GM20000 (cell line): Measurements from ENCODE around the gene CSTA.

Experiments
- DNase-seq: peaks from one replicate; pipeline ENCODE4 v3.0.0; 2012; ENCODE audit warnings: low spot score
- TF ChIP-seq, protein P1 (sequence below): IDR thresholded peaks from 2 replicates; pipeline ENCODE4 v1.5.1; 2012; ENCODE audit warnings: mild to moderate bottlenecking, control low read depth; ENCODE audit errors: extremely low read depth, missing control alignments

Gene CSTA

GRCh38 chr3:122324871-122325323, at the start of gene CSTA:
Gene CSTA (plus strand): TSS chr3:122325248. CDS start chr3:122325293, 45 bp downstream.
- no peak for DNase-seq

GRCh38 chr3:122281891-122282290, 43.2 kb upstream of the CSTA start:
- TF ChIP-seq, protein P1, sequence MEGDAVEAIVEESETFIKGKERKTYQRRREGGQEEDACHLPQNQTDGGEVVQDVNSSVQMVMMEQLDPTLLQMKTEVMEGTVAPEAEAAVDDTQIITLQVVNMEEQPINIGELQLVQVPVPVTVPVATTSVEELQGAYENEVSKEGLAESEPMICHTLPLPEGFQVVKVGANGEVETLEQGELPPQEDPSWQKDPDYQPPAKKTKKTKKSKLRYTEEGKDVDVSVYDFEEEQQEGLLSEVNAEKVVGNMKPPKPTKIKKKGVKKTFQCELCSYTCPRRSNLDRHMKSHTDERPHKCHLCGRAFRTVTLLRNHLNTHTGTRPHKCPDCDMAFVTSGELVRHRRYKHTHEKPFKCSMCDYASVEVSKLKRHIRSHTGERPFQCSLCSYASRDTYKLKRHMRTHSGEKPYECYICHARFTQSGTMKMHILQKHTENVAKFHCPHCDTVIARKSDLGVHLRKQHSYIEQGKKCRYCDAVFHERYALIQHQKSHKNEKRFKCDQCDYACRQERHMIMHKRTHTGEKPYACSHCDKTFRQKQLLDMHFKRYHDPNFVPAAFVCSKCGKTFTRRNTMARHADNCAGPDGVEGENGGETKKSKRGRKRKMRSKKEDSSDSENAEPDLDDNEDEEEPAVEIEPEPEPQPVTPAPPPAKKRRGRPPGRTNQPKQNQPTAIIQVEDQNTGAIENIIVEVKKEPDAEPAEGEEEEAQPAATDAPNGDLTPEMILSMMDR: no peak
- DNase-seq: no peak

More at GRCh38 chr3:122324871-122325323, at the start of gene CSTA:
- TF ChIP-seq, protein P1: no peak

- TF ChIP-seq, protein P1: no peak
- no peak for DNase-seq
These were observed 41.1 kb upstream of the CSTA start for GRCh38 chr3:122283796-122284445.

- no peak for DNase-seq
- TF ChIP-seq, protein P1: no peak
These were observed 40.6 kb upstream of the CSTA start for GRCh38 chr3:122284486-122284885.

GRCh38 chr3:122294359-122294758, 30.7 kb upstream of the CSTA start:
- DNase-seq: no peak

DNA sequence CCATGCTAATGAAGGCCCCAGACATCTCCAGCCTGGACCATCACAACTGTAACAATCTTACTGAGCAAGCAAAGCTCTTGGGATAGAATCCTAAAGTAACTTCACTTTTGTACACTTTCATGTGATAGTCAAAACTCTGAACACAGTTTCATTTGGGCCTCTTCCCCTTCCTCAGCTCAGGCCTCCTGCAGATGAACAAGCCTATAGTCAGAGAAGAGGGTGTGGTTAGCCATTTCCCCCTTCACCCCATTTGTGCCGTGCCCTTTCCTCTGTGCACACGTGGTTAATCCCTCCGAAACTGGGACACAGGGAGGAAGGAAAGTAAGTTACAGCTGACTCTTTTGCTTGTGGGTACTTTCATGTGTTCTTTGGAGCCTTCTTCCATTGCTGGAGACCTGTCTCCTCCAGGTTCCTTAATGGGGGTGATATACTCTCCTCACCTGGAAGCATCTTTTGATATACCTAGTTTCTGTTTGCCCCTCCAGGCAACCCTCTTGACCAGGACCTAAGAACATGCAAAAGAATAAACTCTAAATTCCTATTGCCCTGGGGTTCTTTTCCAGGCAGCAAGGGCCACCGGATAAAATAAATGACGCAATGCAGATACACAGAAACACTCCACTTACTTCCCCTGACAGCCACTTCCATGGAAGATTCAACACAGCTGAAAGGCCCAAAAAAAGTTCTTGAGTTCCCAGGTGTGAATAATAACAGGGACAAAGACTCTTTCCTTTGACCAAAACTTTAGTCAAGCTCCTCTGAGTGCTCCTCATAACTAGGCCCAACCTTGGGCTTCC, 29.6 kb upstream of the CSTA start:
- TF ChIP-seq, protein P1: no peak
- DNase-seq: no peak

More at GRCh38 chr3:122294359-122294758, 30.7 kb upstream of the CSTA start:
- TF ChIP-seq, protein P1: no peak

DNA sequence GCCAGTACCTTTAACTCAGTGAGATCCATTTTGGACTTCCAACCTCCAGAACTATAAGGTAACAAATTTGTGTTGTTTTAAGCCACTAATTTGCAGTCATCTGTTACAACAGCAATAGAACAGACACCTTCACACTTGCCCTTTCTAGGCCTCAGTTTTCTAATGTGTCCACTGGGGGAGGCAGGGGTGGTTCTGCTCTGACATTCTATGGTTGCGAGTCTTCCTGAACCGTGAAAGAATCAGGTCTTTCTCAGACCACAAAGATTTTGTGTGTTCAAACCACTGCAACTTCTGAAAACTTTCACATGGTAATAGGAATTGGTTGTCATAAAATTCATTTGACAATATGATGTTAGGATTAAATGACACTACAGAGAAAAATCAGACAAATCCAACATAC, 26.8 kb upstream of the CSTA start:
- TF ChIP-seq, protein P1: no peak
- DNase-seq: peak; percentile 44
